B cell (primary cell): Measurements from ENCODE around the gene AKT3.

Experiments
- EZH2 ChIP-seq: IDR thresholded peaks from 2 replicates; pipeline ENCODE4 v1.6.1; 2012; ENCODE audit warnings: borderline replicate concordance, low read depth, mild to moderate bottlenecking, moderate library complexity, low read length; ENCODE audit not compliant: insufficient read depth, poor library complexity, severe bottlenecking
- TF ChIP-seq, protein P1 (sequence below): fragments of 200-600 bp; IDR thresholded peaks from one replicate; pipeline ENCODE4 v1.8.0; 2022; ENCODE audit warnings: antibody characterized with exemption, mild to moderate bottlenecking

DNA sequence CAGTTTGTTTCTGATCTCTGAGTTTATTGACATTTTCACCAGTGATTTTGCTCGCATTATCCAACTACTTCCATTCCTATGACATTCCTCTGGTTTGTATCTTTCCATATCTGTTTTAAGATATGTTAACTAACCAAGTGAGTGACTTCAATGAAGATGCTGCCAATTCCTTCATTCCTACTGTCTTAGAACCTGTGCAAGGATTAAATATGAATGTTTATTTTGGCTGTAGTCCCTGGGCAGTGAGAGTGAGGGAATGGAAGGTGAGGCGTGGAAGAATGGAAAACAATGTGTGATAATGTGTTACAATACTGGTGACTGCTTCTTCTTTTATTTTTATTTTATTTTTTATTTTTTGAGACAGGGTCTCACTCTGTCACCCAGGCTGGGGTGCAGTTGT, 411.2 kb downstream of the AKT3 start:
- TF ChIP-seq, protein P1, sequence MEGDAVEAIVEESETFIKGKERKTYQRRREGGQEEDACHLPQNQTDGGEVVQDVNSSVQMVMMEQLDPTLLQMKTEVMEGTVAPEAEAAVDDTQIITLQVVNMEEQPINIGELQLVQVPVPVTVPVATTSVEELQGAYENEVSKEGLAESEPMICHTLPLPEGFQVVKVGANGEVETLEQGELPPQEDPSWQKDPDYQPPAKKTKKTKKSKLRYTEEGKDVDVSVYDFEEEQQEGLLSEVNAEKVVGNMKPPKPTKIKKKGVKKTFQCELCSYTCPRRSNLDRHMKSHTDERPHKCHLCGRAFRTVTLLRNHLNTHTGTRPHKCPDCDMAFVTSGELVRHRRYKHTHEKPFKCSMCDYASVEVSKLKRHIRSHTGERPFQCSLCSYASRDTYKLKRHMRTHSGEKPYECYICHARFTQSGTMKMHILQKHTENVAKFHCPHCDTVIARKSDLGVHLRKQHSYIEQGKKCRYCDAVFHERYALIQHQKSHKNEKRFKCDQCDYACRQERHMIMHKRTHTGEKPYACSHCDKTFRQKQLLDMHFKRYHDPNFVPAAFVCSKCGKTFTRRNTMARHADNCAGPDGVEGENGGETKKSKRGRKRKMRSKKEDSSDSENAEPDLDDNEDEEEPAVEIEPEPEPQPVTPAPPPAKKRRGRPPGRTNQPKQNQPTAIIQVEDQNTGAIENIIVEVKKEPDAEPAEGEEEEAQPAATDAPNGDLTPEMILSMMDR, result no peak
- no peak for TF ChIP-seq EZH2
